ENCODE data around the gene DOCK2.
A peak's percentile ranks its signal among the peaks of the same experiment; 100 is the strongest.
"Not testable (repeated sequence)": the region's sequence is repeated elsewhere in the genome, so short reads cannot be mapped to it uniquely, and the experiment has no call there.

The DOCK2 gene

GRCh38 chr5:169763376-169764017 is 126.4 kb downstream of the DOCK2 start:
- 0 out of 2 replicates have a peak, but pooled peaks cover 10% of the 10 kb centered on the region for H4K20me1 ChIP-seq (ENCODE audit: control insufficient read depth, insufficient read depth, low read depth, low read length)
- peaks cover 82% of the 10 kb centered on the region for H3K36me3 ChIP-seq (ENCODE audit: control insufficient read depth, low read length)
- peaks cover 14% of the 10 kb centered on the region for H3K4me1 ChIP-seq (ENCODE audit: control insufficient read depth, low read length)
- no peak overlapping the region for H3K4me2 ChIP-seq (ENCODE audit: low read length)
- H3K9me3 ChIP-seq (ENCODE audit: control insufficient read depth, insufficient read depth, low read length), result no peaks in the 10 kb centered on the region
- H3K4me3 ChIP-seq (ENCODE audit: low read length), result no peak overlapping the region
- no peaks in the 10 kb centered on the region for H3K9me2 ChIP-seq (replicated peaks; ENCODE audit: control insufficient read depth, low read length)
- no peaks in the 10 kb centered on the region for H3K27me3 ChIP-seq (ENCODE audit: control insufficient read depth, low read length)
- H3K27ac ChIP-seq (ENCODE audit: low read depth, low read length), result no peak overlapping the region
- no peak for TF ChIP-seq EZH2phosphoT487 (IDR thresholded peaks at IDR 0.05; ENCODE audit: borderline replicate concordance, low read length)
- TF ChIP-seq CTCF (IDR thresholded peaks at IDR 0.05; ENCODE audit: low read depth, low read length, poor library complexity, severe bottlenecking), result no peak
- H3F3A ChIP-seq (ENCODE audit: control insufficient read depth, insufficient read depth), result no peaks in the 10 kb centered on the region
- H3K79me2 ChIP-seq (ENCODE audit: control insufficient read depth, low read length), result no peaks in the 10 kb centered on the region

GRCh38 chr5:169764018-169764378 is 126.9 kb downstream of the DOCK2 start:
- H3K27me3 ChIP-seq (ENCODE audit: control insufficient read depth, low read length), result no peaks in the 10 kb centered on the region
- no peak for TF ChIP-seq CTCF (IDR thresholded peaks at IDR 0.05; ENCODE audit: low read depth, low read length, poor library complexity, severe bottlenecking)
- TF ChIP-seq EZH2phosphoT487 (IDR thresholded peaks at IDR 0.05; ENCODE audit: borderline replicate concordance, low read length), result no peak
- H3K27ac ChIP-seq (ENCODE audit: low read depth, low read length), result no peak overlapping the region
- H3K4me1 ChIP-seq (ENCODE audit: control insufficient read depth, low read length), result peaks cover 14% of the 10 kb centered on the region
- no peak overlapping the region for H3K4me3 ChIP-seq (ENCODE audit: low read length)
- H3K79me2 ChIP-seq (ENCODE audit: control insufficient read depth, low read length), result no peaks in the 10 kb centered on the region
- no peaks in the 10 kb centered on the region for H3K9me2 ChIP-seq (replicated peaks; ENCODE audit: control insufficient read depth, low read length)
- H3K36me3 ChIP-seq (ENCODE audit: control insufficient read depth, low read length), result peaks cover 83% of the 10 kb centered on the region
- no peaks in the 10 kb centered on the region for H3F3A ChIP-seq (ENCODE audit: control insufficient read depth, insufficient read depth)
- H3K4me2 ChIP-seq (ENCODE audit: low read length), result no peak overlapping the region
- H3K9me3 ChIP-seq (ENCODE audit: control insufficient read depth, insufficient read depth, low read length), result no peaks in the 10 kb centered on the region
- H4K20me1 ChIP-seq (ENCODE audit: control insufficient read depth, insufficient read depth, low read depth, low read length), result 0 out of 2 replicates have a peak, but pooled peaks cover 8% of the 10 kb centered on the region

GRCh38 chr5:169765176-169765996 is 128.3 kb downstream of the DOCK2 start:
- Histone ChIP-seq H3K9me2 (replicated peaks; ENCODE audit: control insufficient read depth, low read length) (no peaks in the 10 kb centered on the region), H3K9me3 (ENCODE audit: control insufficient read depth, insufficient read depth, low read length) (no peaks in the 10 kb centered on the region), H3K36me3 (ENCODE audit: control insufficient read depth, low read length) (peaks cover 84% of the 10 kb centered on the region), H3K27ac (ENCODE audit: low read depth, low read length) (no peak overlapping the region), H3K79me2 (ENCODE audit: control insufficient read depth, low read length) (no peaks in the 10 kb centered on the region), H3K4me1 (ENCODE audit: control insufficient read depth, low read length) (peaks cover 14% of the 10 kb centered on the region), H4K20me1 (ENCODE audit: control insufficient read depth, insufficient read depth, low read depth, low read length) (0 out of 2 replicates have a peak, but pooled peaks cover 6% of the 10 kb centered on the region), H3K27me3 (ENCODE audit: control insufficient read depth, low read length) (no peaks in the 10 kb centered on the region), H3K4me2 (ENCODE audit: low read length) (no peak overlapping the region), H3F3A (ENCODE audit: control insufficient read depth, insufficient read depth) (no peaks in the 10 kb centered on the region), H3K4me3 (ENCODE audit: low read length) (no peak overlapping the region)
- TF ChIP-seq EZH2phosphoT487 (IDR thresholded peaks at IDR 0.05; ENCODE audit: borderline replicate concordance, low read length), result no peak
- no peak for TF ChIP-seq CTCF (IDR thresholded peaks at IDR 0.05; ENCODE audit: low read depth, low read length, poor library complexity, severe bottlenecking)

- not testable (repeated sequence) for H3K27ac ChIP-seq (ENCODE audit: low read depth, low read length); H3K27me3 ChIP-seq (ENCODE audit: control insufficient read depth, low read length); H3K9me3 ChIP-seq (ENCODE audit: control insufficient read depth, insufficient read depth, low read length); H3F3A ChIP-seq (ENCODE audit: control insufficient read depth, insufficient read depth); H3K79me2 ChIP-seq (ENCODE audit: control insufficient read depth, low read length); H4K20me1 ChIP-seq (ENCODE audit: control insufficient read depth, insufficient read depth, low read depth, low read length); H3K4me3 ChIP-seq (ENCODE audit: low read length); H3K9me2 ChIP-seq (replicated peaks; ENCODE audit: control insufficient read depth, low read length)
- Histone ChIP-seq H3K4me1 (ENCODE audit: control insufficient read depth, low read length) (peaks cover 14% of the 10 kb centered on the region), H3K4me2 (ENCODE audit: low read length) (0 out of 2 replicates have a peak overlapping the region, but pooled peaks have one; percentile 12), H3K36me3 (ENCODE audit: control insufficient read depth, low read length) (peaks cover 80% of the 10 kb centered on the region)
Observed at GRCh38 chr5:169766943-169767342, 129.9 kb downstream of the DOCK2 start.

All from DOHH2 (cell line).